H1 (cell line): ENCODE data around the gene CCDC136. TPM values are rescaled to one million over a fixed set of nuclear protein-coding genes. Genes with fewer than 3 reads are reported as not detected.
A peak's percentile ranks its signal among the peaks of the same experiment; 100 is the strongest.

ENCODE experiments used
- CTCF ChIA-PET: fragments of 300-600 bp; sonication (Branson Sonifier 250); formaldehyde crosslinking; loops from one replicate; lab custom pipeline; 2021; ENCODE audit not compliant: partially characterized antibody; lab: Charles Lee
- POLR2A ChIA-PET: fragments of 300-600 bp; sonication (Branson Sonifier 250); formaldehyde crosslinking; loops from one replicate; lab custom pipeline; 2021; ENCODE audit warnings: inconsistent platforms; ENCODE audit not compliant: partially characterized antibody; lab: Charles Lee
- DNase-seq, 2 experiments: peaks; one replicate each; pipeline versions ENCODE4 v3.0.0 to v3.0.0-alpha.2; 2010 to 2022; ENCODE audit warnings: low spot score in 2 of 2, low read depth in 1 of 2, mixed read lengths in 1 of 2
- FAIRE-seq: peaks from 2 replicates; lab custom pipeline; 2011; peaks lifted over from hg19 to GRCh38; lab: Jason Lieb, UNC
- H2AFZ ChIP-seq: 2 replicates; pipeline ENCODE4 v1.8.1; 2012; ENCODE audit warnings: low read length, inconsistent platforms
- H2AK5ac ChIP-seq: 2 replicates; pipeline ENCODE4 v1.6.1; 2013; ENCODE audit warnings: low read depth, low read length
- H2BK120ac ChIP-seq: replicated peaks from 2 replicates; pipeline ENCODE3; 2013; ENCODE audit warnings: low read depth, low read length, inconsistent platforms
- H2BK12ac ChIP-seq: 2 replicates; pipeline ENCODE4 v1.6.1; 2013; ENCODE audit warnings: low read depth, low read length
- H2BK15ac ChIP-seq: 2 replicates; pipeline ENCODE4 v1.6.1; 2013; ENCODE audit warnings: low read length
- H2BK20ac ChIP-seq: 2 replicates; pipeline ENCODE4 v1.6.1; 2013; ENCODE audit warnings: low read length
- H2BK5ac ChIP-seq: 2 replicates; pipeline ENCODE4 v1.6.1; 2013; ENCODE audit warnings: low read depth, low read length
- H3K14ac ChIP-seq: 2 replicates; pipeline ENCODE4 v1.6.1; 2013; ENCODE audit warnings: inconsistent platforms; ENCODE audit not compliant: insufficient read length
- H3K18ac ChIP-seq: 2 replicates; pipeline ENCODE4 v1.6.1; 2013; ENCODE audit warnings: low read length; ENCODE audit errors: extremely low read depth
- H3K23ac ChIP-seq: 2 replicates; pipeline ENCODE4 v1.6.1; 2013; ENCODE audit warnings: inconsistent platforms; ENCODE audit not compliant: insufficient read length
- H3K23me2 ChIP-seq: 2 replicates; pipeline ENCODE4 v1.6.1; 2013; ENCODE audit warnings: low read depth, low read length
- H3K27ac ChIP-seq: 2 replicates; pipeline ENCODE4 v1.6.1; 2011; ENCODE audit warnings: low read depth, low read length, inconsistent platforms
- H3K27me3 ChIP-seq, 4 experiments: replicated peaks in 1 of 4; 1 replicate in 1 of 4; 2 replicates in 3 of 4; pipeline versions ENCODE4 v1.6.1 to v1.8.1; 2011 to 2013; ENCODE audit warnings: low read length in 3 of 4, mild to moderate bottlenecking in 3 of 4, inconsistent platforms in 2 of 4, mixed read lengths in 2 of 4, moderate library complexity in 1 of 4; ENCODE audit not compliant: control insufficient read depth in 3 of 4, insufficient read depth in 3 of 4; ENCODE audit errors: extremely low read depth in 1 of 4
- H3K36me3 ChIP-seq, 4 experiments: 2 replicates each; pipeline versions ENCODE4 v1.6.1 to v1.8.1; 2011 to 2013; ENCODE audit warnings: mild to moderate bottlenecking in 4 of 4, low read length in 3 of 4, moderate library complexity in 2 of 4, control low read depth in 1 of 4, inconsistent platforms in 1 of 4; ENCODE audit not compliant: insufficient read depth in 4 of 4, control insufficient read depth in 2 of 4
- H3K4ac ChIP-seq: replicated peaks from 2 replicates; pipeline ENCODE3; 2013; ENCODE audit warnings: low read length, low read depth, mixed read lengths, inconsistent platforms; ENCODE audit not compliant: insufficient read length
- H3K4me1 ChIP-seq, 4 experiments: replicated peaks in 1 of 4; 1 replicate in 1 of 4; 2 replicates in 3 of 4; pipeline versions ENCODE4 v1.6.1 to v1.8.1; 2011 to 2013; ENCODE audit warnings: low read length in 3 of 4, inconsistent platforms in 2 of 4, mixed read lengths in 1 of 4; ENCODE audit not compliant: insufficient read depth in 4 of 4, control insufficient read depth in 3 of 4
- H3K4me2 ChIP-seq, 2 experiments: 2 replicates each; pipeline versions ENCODE4 v1.6.1 to v1.8.1; 2011 to 2013; ENCODE audit warnings: low read depth in 2 of 2, low read length in 2 of 2, control low read depth in 1 of 2, inconsistent platforms in 1 of 2, mild to moderate bottlenecking in 1 of 2; ENCODE audit not compliant: insufficient read depth in 1 of 2
- H3K4me3 ChIP-seq, 4 experiments: fragments of 200-600, 300-600 bp in 1 of 4; sonication (generic), shearing (Covaris generic), sonication (Bioruptor Twin) in 1 of 4; 2 replicates each; pipeline versions ENCODE4 v1.5.1 to v1.8.1; 2011 to 2016; ENCODE audit warnings: low read length in 4 of 4, low read depth in 3 of 4, control low read depth in 2 of 4, inconsistent platforms in 2 of 4, mild to moderate bottlenecking in 2 of 4, mixed read lengths in 1 of 4, moderate library complexity in 1 of 4; ENCODE audit not compliant: insufficient read depth in 2 of 4; ENCODE audit errors: extremely low read depth in 1 of 4
- H3K56ac ChIP-seq: replicated peaks from 2 replicates; pipeline ENCODE3; 2013; ENCODE audit warnings: low read depth, mild to moderate bottlenecking, mixed read lengths, low read length, inconsistent platforms; ENCODE audit not compliant: insufficient read length
- H3K79me1 ChIP-seq: 2 replicates; pipeline ENCODE4 v1.6.1; 2013; ENCODE audit warnings: low read depth, low read length, control low read depth
- H3K79me2 ChIP-seq, 2 experiments: 2 replicates each; pipeline versions ENCODE4 v1.6.1 to v1.8.1; 2012 to 2013; ENCODE audit warnings: low read length in 2 of 2, mild to moderate bottlenecking in 2 of 2, inconsistent platforms in 1 of 2; ENCODE audit not compliant: insufficient read depth in 2 of 2, control insufficient read depth in 1 of 2
- H3K9ac ChIP-seq, 4 experiments: replicated peaks in 1 of 4; 1 replicate in 1 of 4; 2 replicates in 3 of 4; pipeline versions ENCODE4 v1.6.1 to v1.8.1; 2011 to 2013; ENCODE audit warnings: low read depth in 3 of 4, low read length in 3 of 4, control low read depth in 2 of 4, mild to moderate bottlenecking in 2 of 4, moderate library complexity in 2 of 4, inconsistent platforms in 1 of 4; ENCODE audit errors: extremely low read depth in 1 of 4
- H3K9me3 ChIP-seq, 2 experiments: 2 replicates each; pipeline versions ENCODE4 v1.6.1 to v1.8.1; 2012 to 2013; ENCODE audit warnings: mild to moderate bottlenecking in 2 of 2, moderate library complexity in 2 of 2, control low read depth in 1 of 2, inconsistent platforms in 1 of 2, low read depth in 1 of 2, low read length in 1 of 2, mixed read lengths in 1 of 2; ENCODE audit not compliant: insufficient read depth in 2 of 2
- H4K20me1 ChIP-seq, 2 experiments: replicated peaks in 1 of 2; 2 replicates each; pipeline versions ENCODE3 to v1.8.1; 2011 to 2013; ENCODE audit warnings: inconsistent platforms in 2 of 2, low read length in 2 of 2, mild to moderate bottlenecking in 1 of 2; ENCODE audit not compliant: insufficient read depth in 2 of 2, control insufficient read depth in 1 of 2
- H4K5ac ChIP-seq: 2 replicates; pipeline ENCODE4 v1.6.1; 2013; ENCODE audit warnings: low read length, low read depth, mixed read lengths, inconsistent platforms; ENCODE audit not compliant: insufficient read length
- H4K8ac ChIP-seq: 2 replicates; pipeline ENCODE4 v1.8.0; 2013; ENCODE audit warnings: mild to moderate bottlenecking, moderate library complexity, low read length, inconsistent platforms; ENCODE audit not compliant: insufficient read depth; ENCODE audit errors: extremely low read depth
- H4K91ac ChIP-seq: replicated peaks from 2 replicates; pipeline ENCODE3; 2013; ENCODE audit warnings: low read length, mixed read lengths, inconsistent platforms; ENCODE audit not compliant: insufficient read length
- ASH2L ChIP-seq: fragments of 200-600, 300-600 bp; sonication (generic); IDR thresholded peaks from one replicate; pipeline ENCODE4 v1.7.1; 2017; ENCODE audit warnings: low read length
- CBX5 ChIP-seq: fragments of 300-800, 300-1000 bp; sonication (generic); IDR thresholded peaks from 2 replicates; pipeline ENCODE4 v1.7.1; 2016; ENCODE audit warnings: antibody characterized with exemption, low read length, low read depth
- EZH2 ChIP-seq: fragments of 200-600 bp; sonication (generic); IDR thresholded peaks from 2 replicates; pipeline ENCODE4 v1.7.1; 2012; ENCODE audit warnings: low read depth, mild to moderate bottlenecking, moderate library complexity, low read length, inconsistent platforms; ENCODE audit not compliant: severe bottlenecking
- FOSL1 ChIP-seq: IDR thresholded peaks from 2 replicates; pipeline ENCODE4 v1.6.1; 2011; ENCODE audit warnings: mild to moderate bottlenecking, low read depth, low read length, moderate library complexity; ENCODE audit not compliant: insufficient read depth
- POU5F1 ChIP-seq: IDR thresholded peaks from 2 replicates; pipeline ENCODE4 v1.6.1; 2011; ENCODE audit warnings: low read depth, mild to moderate bottlenecking, low read length, moderate library complexity
- RNF2 ChIP-seq: fragments of 200-900, 300-1000 bp; sonication (generic); IDR thresholded peaks from 2 replicates; pipeline ENCODE4 v1.7.1; 2016; ENCODE audit warnings: borderline replicate concordance, low read depth, mild to moderate bottlenecking, antibody characterized with exemption, low read length; ENCODE audit not compliant: poor library complexity, severe bottlenecking; ENCODE audit errors: missing control alignments
- SP1 ChIP-seq: IDR thresholded peaks from 2 replicates; pipeline ENCODE4 v1.6.1; 2011; ENCODE audit warnings: low read depth, low read length
- SP2 ChIP-seq: IDR thresholded peaks from 2 replicates; pipeline ENCODE4 v1.6.1; 2012; ENCODE audit warnings: mild to moderate bottlenecking, low read length, inconsistent platforms
- USF2 ChIP-seq: IDR thresholded peaks from 2 replicates; pipeline ENCODE4 v1.6.1; 2011; ENCODE audit warnings: low read length, improper control_type of control experiment
- WGBS, 2 experiments: shearing (Covaris generic) in 1 of 2; methylation state at CpG; one replicate each; pipeline versions ENCODE4 v1.1.6 to v1.1.7; 2013 to 2015; ENCODE audit warnings: low lambda C conversion rate in 2 of 2, mixed read lengths in 2 of 2, inconsistent platforms in 1 of 2, low coverage in 1 of 2, missing lambda C conversion rate in 1 of 2; ENCODE audit not compliant: insufficient replicate concordance in 2 of 2, insufficient coverage in 1 of 2, insufficient read length in 1 of 2; ENCODE audit errors: extremely low coverage in 1 of 2, missing lambda C conversion rate in 1 of 2; 5-methylcytosine and 5-hydroxymethylcytosine counted together
- polyA plus RNA-seq, 7 experiments: library from polyadenylated mRNA; depleted of rRNA in 3 of 7; stranded (reverse) in 5 of 7; unstranded in 2 of 7; fragments of >200 nt in 5 of 7; fragments of 200-250 nt in 2 of 7; gene quantifications; 1 replicate in 5 of 7; 2 replicates in 1 of 7; 4 replicates in 1 of 7; pipeline versions ENCODE4 v1.2.1 to v1.2.3, GENCODE V29; 2011 to 2013; ENCODE audit warnings: missing spikeins in 2 of 7, mixed read lengths in 2 of 7
- total RNA-seq: library from RNA; stranded (reverse); fragmentation: NEBNext Ultra II Directional; extraction: Animal tissue kit (Norgen Biotek cat#: 25700); gene quantifications from 2 replicates; pipeline ENCODE4 v1.2.1, GENCODE V29; 2021
- TF ChIP-seq, protein P1 (sequence below): IDR thresholded peaks from 2 replicates; pipeline ENCODE4 v1.6.1; 2012; ENCODE audit warnings: inconsistent platforms

CCDC136 gene
- total and polyA plus RNA-seq, 2 of the 8 experiments (the other 6 are each of a cell fraction or from before 2014, with no cell fraction given): 35.6 to 47.7 TPM

DNA sequence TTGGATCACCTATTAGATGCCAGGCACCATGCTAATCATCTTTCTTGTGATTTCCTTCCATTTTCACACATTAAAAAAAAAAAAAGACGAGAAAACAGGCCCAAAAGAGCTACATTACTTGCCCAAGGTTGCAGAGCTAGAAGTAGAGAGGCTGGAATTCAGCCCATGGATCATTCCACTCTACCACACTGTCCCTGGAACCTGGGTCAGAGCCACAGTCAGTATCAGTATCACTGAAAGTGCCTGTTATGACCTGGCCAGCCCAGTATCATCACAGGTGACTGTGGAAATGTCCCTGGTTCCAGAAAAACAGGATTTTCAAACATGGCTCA lies 35.1 kb downstream of the CCDC136 start:
- Histone ChIP-seq H3K14ac (no peak overlapping the region), H3K56ac (no peak overlapping the region), H3K18ac (no peak overlapping the region), H2AFZ (no peak overlapping the region), H3K4me2 (no peak overlapping the region), H2AK5ac (no peak overlapping the region), H3K4me1 (peaks cover 3 to 33% (median 16%) of the 10 kb centered on the region in 4 experiments), H2BK120ac (no peak overlapping the region), H2BK20ac (no peak overlapping the region), H3K9ac (no peak overlapping the region), H3K4ac (no peak overlapping the region), H3K9me3 (no peaks in the 10 kb centered on the region), H2BK15ac (no peak overlapping the region; the same call in 1 of the 2 replicates), H3K27me3 (peaks cover 8 to 27% (median 27%) of the 10 kb centered on the region in 4 experiments; a peak in 6 of 7 replicates), H4K20me1 (no peaks in the 10 kb centered on the region), H4K8ac (no peak overlapping the region), H3K23me2 (peaks cover 14% of the 10 kb centered on the region), H4K91ac (no peak overlapping the region), H3K79me2 (no peaks in the 10 kb centered on the region), H3K4me3 (no peak overlapping the region), H2BK12ac (no peak overlapping the region; the same call in 1 of the 2 replicates), H2BK5ac (0 out of 2 replicates have a peak overlapping the region, but pooled peaks have one; percentile 28), H3K23ac (no peak overlapping the region), H4K5ac (no peak overlapping the region), H3K79me1 (no peaks in the 10 kb centered on the region), H3K36me3 (no peaks in the 10 kb centered on the region), H3K27ac (no peak overlapping the region)
- ChIA-PET CTCF (interaction anchor here (0.7 to 3.2 kb wide), 13 partner anchors 9 to 365 kb away, joined by 3 to 12 read pairs (median 5); no protein-coding TSS in a partner anchor), POLR2A (interaction anchor here (0.7 to 1.4 kb wide), 3 partner anchors 17 to 71 kb away, joined by 3 read pairs; no protein-coding TSS in a partner anchor)
- FAIRE-seq (no peak), DNase-seq (no peak)
- WGBS, 2 experiments: 75% methylated on average over 1 of the region's 1 CpG; no CpG with 5 or more reads in 1 of the 2 experiments
- TF ChIP-seq, protein P1, sequence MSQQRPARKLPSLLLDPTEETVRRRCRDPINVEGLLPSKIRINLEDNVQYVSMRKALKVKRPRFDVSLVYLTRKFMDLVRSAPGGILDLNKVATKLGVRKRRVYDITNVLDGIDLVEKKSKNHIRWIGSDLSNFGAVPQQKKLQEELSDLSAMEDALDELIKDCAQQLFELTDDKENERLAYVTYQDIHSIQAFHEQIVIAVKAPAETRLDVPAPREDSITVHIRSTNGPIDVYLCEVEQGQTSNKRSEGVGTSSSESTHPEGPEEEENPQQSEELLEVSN: no peak
- TF ChIP-seq EZH2: no peak
- TF ChIP-seq SP2: no peak
- TF ChIP-seq POU5F1: no peak
- no peak for TF ChIP-seq USF2
- TF ChIP-seq FOSL1: no peak
- no peak for TF ChIP-seq CBX5
- no peak for TF ChIP-seq SP1
- TF ChIP-seq RNF2: no peak
- no peak for TF ChIP-seq ASH2L
